Astrocyte (in vitro differentiated cells and primary cell): ENCODE data around the gene FUOM. TPM values are rescaled to one million over a fixed set of nuclear protein-coding genes. Genes with fewer than 3 reads are reported as not detected.
A peak's percentile ranks its signal among the peaks of the same experiment; 100 is the strongest.

ENCODE experiments used
- DNase-seq: peaks from one replicate; pipeline ENCODE4 v3.0.0-alpha.2; 2010; ENCODE audit warnings: low read depth
- FAIRE-seq: peaks from 2 replicates; lab custom pipeline; 2011; peaks lifted over from hg19 to GRCh38; lab: Jason Lieb, UNC
- H2AFZ ChIP-seq: 2 replicates; pipeline ENCODE4 v1.6.0; 2012; ENCODE audit warnings: low read depth, low read length, inconsistent platforms
- H3K27ac ChIP-seq: 2 replicates; pipeline ENCODE4 v1.5.1; 2011; ENCODE audit warnings: low read depth, low read length, inconsistent platforms
- H3K27me3 ChIP-seq: 2 replicates; pipeline ENCODE4 v1.6.0; 2011; ENCODE audit warnings: low read length, inconsistent platforms; ENCODE audit not compliant: insufficient read depth
- H3K36me3 ChIP-seq: 2 replicates; pipeline ENCODE4 v1.5.1; 2011; ENCODE audit warnings: low read length, inconsistent platforms; ENCODE audit not compliant: insufficient read depth
- H3K4me1 ChIP-seq: 2 replicates; pipeline ENCODE4 v1.5.1; 2011; ENCODE audit warnings: low read length, inconsistent platforms; ENCODE audit not compliant: insufficient read depth
- H3K4me2 ChIP-seq: 2 replicates; pipeline ENCODE4 v1.6.0; 2012; ENCODE audit warnings: low read length, inconsistent platforms
- H3K4me3 ChIP-seq: 2 replicates; pipeline ENCODE4 v1.5.1; 2011; ENCODE audit warnings: low read depth, mild to moderate bottlenecking, low read length, inconsistent platforms; ENCODE audit not compliant: insufficient read depth
- H3K79me2 ChIP-seq: 2 replicates; pipeline ENCODE4 v1.6.0; 2012; ENCODE audit warnings: mild to moderate bottlenecking, low read length, inconsistent platforms; ENCODE audit not compliant: insufficient read depth
- H3K9ac ChIP-seq: 2 replicates; pipeline ENCODE4 v1.6.0; 2012; ENCODE audit warnings: mild to moderate bottlenecking, low read length, inconsistent platforms
- H3K9me3 ChIP-seq: 2 replicates; pipeline ENCODE4 v1.5.1; 2012; ENCODE audit warnings: low read depth, mild to moderate bottlenecking, low read length, inconsistent platforms; ENCODE audit not compliant: insufficient read depth
- H4K20me1 ChIP-seq: 2 replicates; pipeline ENCODE4 v1.6.0; 2012; ENCODE audit warnings: low read length, inconsistent platforms; ENCODE audit not compliant: insufficient read depth
- H3K27ac Mint-ChIP-seq: one replicate; pipeline ENCODE4 v1.8.0; 2021; ENCODE audit warnings: mild to moderate bottlenecking, mixed read lengths; ENCODE audit not compliant: unreplicated experiment
- H3K27me3 Mint-ChIP-seq: one replicate; pipeline ENCODE4 v1.8.0; 2021; ENCODE audit warnings: low read depth, mixed read lengths; ENCODE audit not compliant: unreplicated experiment
- H3K36me3 Mint-ChIP-seq: one replicate; pipeline ENCODE4 v1.8.0; 2021; ENCODE audit warnings: low read depth, mixed read lengths; ENCODE audit not compliant: unreplicated experiment
- H3K4me1 Mint-ChIP-seq: one replicate; pipeline ENCODE4 v1.8.0; 2021; ENCODE audit warnings: low read depth, mixed read lengths; ENCODE audit not compliant: unreplicated experiment
- H3K4me3 Mint-ChIP-seq: one replicate; pipeline ENCODE4 v1.8.0; 2021; ENCODE audit warnings: mild to moderate bottlenecking, moderate library complexity, mixed read lengths; ENCODE audit not compliant: unreplicated experiment
- H3K9me3 Mint-ChIP-seq: one replicate; pipeline ENCODE4 v1.8.0; 2021; ENCODE audit warnings: mild to moderate bottlenecking, mixed read lengths; ENCODE audit not compliant: unreplicated experiment
- CTCF ChIP-seq: IDR thresholded peaks from 2 replicates; pipeline ENCODE4 v1.5.1; 2011; ENCODE audit warnings: low read depth, mild to moderate bottlenecking, inconsistent platforms, low read length, moderate library complexity; ENCODE audit not compliant: insufficient read depth
- EZH2 ChIP-seq: IDR thresholded peaks from 2 replicates; pipeline ENCODE4 v1.6.1; 2012; ENCODE audit warnings: mild to moderate bottlenecking, low read length, inconsistent platforms; ENCODE audit not compliant: insufficient read depth
- total RNA-seq: library from RNA; stranded (reverse); gene quantifications from 2 replicates; pipeline ENCODE4 v1.2.1, GENCODE V29; 2021

The FUOM gene
- total RNA-seq, 1 donor from 2014 or later = 28.8 TPM

GRCh38 chr10:133325440-133326222 is 32.2 kb downstream of the FUOM start:
- peak overlapping the region; percentile 75 for H2AFZ ChIP-seq
- H4K20me1 ChIP-seq = no peaks in the 10 kb centered on the region
- H3K79me2 ChIP-seq = no peaks in the 10 kb centered on the region
- H3K4me3 Mint-ChIP-seq = peak overlapping the region; percentile 69
- H3K27me3 Mint-ChIP-seq = peaks cover 24% of the 10 kb centered on the region
- peak overlapping the region; percentile 27 for H3K9ac ChIP-seq
- H3K4me2 ChIP-seq = peak overlapping the region; percentile 78
- peaks cover 12% of the 10 kb centered on the region for H3K27me3 ChIP-seq
- H3K27ac ChIP-seq = no peak overlapping the region
- no peaks in the 10 kb centered on the region for H3K36me3 Mint-ChIP-seq
- no peak for TF ChIP-seq CTCF
- TF ChIP-seq EZH2 = peak; percentile 99
- no peaks in the 10 kb centered on the region for H3K36me3 ChIP-seq
- peaks cover 7% of the 10 kb centered on the region for H3K4me1 Mint-ChIP-seq
- DNase-seq = no peak
- H3K9me3 Mint-ChIP-seq = no peaks in the 10 kb centered on the region
- H3K27ac Mint-ChIP-seq = no peak overlapping the region
- H3K4me1 ChIP-seq = peaks cover 30% of the 10 kb centered on the region
- no peaks in the 10 kb centered on the region for H3K9me3 ChIP-seq
- H3K4me3 ChIP-seq = peak overlapping the region; percentile 10
- FAIRE-seq = no peak

GRCh38 chr10:133324857-133325260 is 33.0 kb downstream of the FUOM start:
- peaks cover 12% of the 10 kb centered on the region for H3K27me3 ChIP-seq
- H4K20me1 ChIP-seq = no peaks in the 10 kb centered on the region
- DNase-seq = no peak
- H3K4me2 ChIP-seq = peak overlapping the region; percentile 78
- H3K27ac ChIP-seq = no peak overlapping the region
- H3K79me2 ChIP-seq = no peaks in the 10 kb centered on the region
- no peak overlapping the region for H3K9ac ChIP-seq
- Mint-ChIP-seq H3K27me3 (peaks cover 29% of the 10 kb centered on the region), H3K9me3 (no peaks in the 10 kb centered on the region), H3K4me1 (peaks cover 7% of the 10 kb centered on the region), H3K4me3 (no peak overlapping the region), H3K27ac (no peak overlapping the region), H3K36me3 (no peaks in the 10 kb centered on the region)
- peaks cover 28% of the 10 kb centered on the region for H3K4me1 ChIP-seq
- H3K9me3 ChIP-seq = no peaks in the 10 kb centered on the region
- no peak overlapping the region for H2AFZ ChIP-seq
- no peak overlapping the region for H3K4me3 ChIP-seq
- no peak for TF ChIP-seq CTCF
- no peak for TF ChIP-seq EZH2
- no peaks in the 10 kb centered on the region for H3K36me3 ChIP-seq
- no peak for FAIRE-seq
